Thoracic aorta (tissue), 2 donors: ENCODE data around the gene ADAMTS17. TPM values are rescaled to one million over a fixed set of nuclear protein-coding genes. Genes with fewer than 3 reads are reported as not detected.

Source experiments
- ATAC-seq: fragments of 150-250 bp; one replicate; pipeline ENCODE4 v1.8.0; 2017; ENCODE audit warnings: low read depth; ENCODE audit not compliant: insufficient number of reproducible peaks, low FRiP score
- DNase-seq: peaks from one replicate; pipeline ENCODE4 v3.0.0-alpha.2; 2020; ENCODE audit warnings: low spot score
- H3K27ac ChIP-seq, 2 donors: fragments of 200-600 bp; sonication (generic); 1 replicate in 1 of 2; 2 replicates in 1 of 2; pipeline ENCODE4 v1.5.1; 2016; ENCODE audit warnings: mild to moderate bottlenecking in 2 of 2, moderate library complexity in 2 of 2
- H3K27me3 ChIP-seq: fragments of 200-600 bp; sonication (generic); replicated peaks from 2 replicates; pipeline ENCODE4 v1.6.0; 2016; ENCODE audit warnings: mild to moderate bottlenecking; ENCODE audit not compliant: insufficient read depth
- H3K36me3 ChIP-seq: fragments of 200-600 bp; sonication (generic); one replicate; pipeline ENCODE4 v1.5.1; 2016
- H3K4me1 ChIP-seq, 2 donors: fragments of 200-600 bp; sonication (generic); 1 replicate in 1 of 2; 2 replicates in 1 of 2; pipeline versions ENCODE4 v1.5.1 to v1.6.0; 2016; ENCODE audit warnings: low read depth in 2 of 2, mild to moderate bottlenecking in 1 of 2; ENCODE audit not compliant: control insufficient read depth in 1 of 2
- H3K4me3 ChIP-seq: fragments of 200-600 bp; sonication (generic); 2 replicates; pipeline ENCODE4 v1.5.1; 2016; ENCODE audit warnings: mild to moderate bottlenecking
- H3K9me3 ChIP-seq: fragments of 200-600 bp; sonication (generic); 2 replicates; pipeline ENCODE4 v1.5.1; 2016
- total RNA-seq, 2 donors: library from RNA; depleted of rRNA; stranded (reverse); fragments of >200 nt; gene quantifications; one replicate each; pipeline versions ENCODE4 v1.1.0 to v1.2.3, GENCODE V29; 2016
- TF ChIP-seq, protein P1 (sequence below): fragments of 200-600 bp; sonication (generic); IDR thresholded peaks from one replicate; pipeline ENCODE4 v1.5.1; 2019; ENCODE audit warnings: antibody characterized with exemption

Gene ADAMTS17
- total RNA-seq, 2 donors from 2014 or later, result 2.8 to 8.1 TPM

DNA sequence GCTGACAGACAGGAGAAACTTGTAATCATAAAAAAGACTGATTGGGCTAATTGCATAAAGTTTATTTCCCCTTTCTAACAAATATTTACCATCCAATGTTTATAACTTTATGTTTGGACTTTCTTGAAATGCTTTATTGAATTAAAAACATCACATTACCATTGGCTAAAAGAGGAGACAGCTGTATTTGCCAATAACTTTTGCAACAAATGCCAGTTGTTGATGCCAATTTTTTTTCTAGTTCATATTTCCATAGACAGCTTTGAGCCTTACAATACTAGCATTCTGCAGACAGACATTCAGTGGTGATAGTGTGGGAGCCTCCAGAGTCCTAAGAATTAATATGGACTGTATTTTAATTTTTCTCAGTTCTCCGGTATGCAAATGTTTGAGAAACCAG, 198.4 kb downstream of the ADAMTS17 start:
- Histone ChIP-seq H3K36me3 (no peaks in the 10 kb centered on the region), H3K9me3 (peaks cover 7% of the 10 kb centered on the region), H3K27me3 (no peaks in the 10 kb centered on the region), H3K4me3 (no peak overlapping the region), H3K4me1 (peaks cover 0 to 12% of the 10 kb centered on the region in 2 donors), H3K27ac (no peak overlapping the region)
- TF ChIP-seq, protein P1, sequence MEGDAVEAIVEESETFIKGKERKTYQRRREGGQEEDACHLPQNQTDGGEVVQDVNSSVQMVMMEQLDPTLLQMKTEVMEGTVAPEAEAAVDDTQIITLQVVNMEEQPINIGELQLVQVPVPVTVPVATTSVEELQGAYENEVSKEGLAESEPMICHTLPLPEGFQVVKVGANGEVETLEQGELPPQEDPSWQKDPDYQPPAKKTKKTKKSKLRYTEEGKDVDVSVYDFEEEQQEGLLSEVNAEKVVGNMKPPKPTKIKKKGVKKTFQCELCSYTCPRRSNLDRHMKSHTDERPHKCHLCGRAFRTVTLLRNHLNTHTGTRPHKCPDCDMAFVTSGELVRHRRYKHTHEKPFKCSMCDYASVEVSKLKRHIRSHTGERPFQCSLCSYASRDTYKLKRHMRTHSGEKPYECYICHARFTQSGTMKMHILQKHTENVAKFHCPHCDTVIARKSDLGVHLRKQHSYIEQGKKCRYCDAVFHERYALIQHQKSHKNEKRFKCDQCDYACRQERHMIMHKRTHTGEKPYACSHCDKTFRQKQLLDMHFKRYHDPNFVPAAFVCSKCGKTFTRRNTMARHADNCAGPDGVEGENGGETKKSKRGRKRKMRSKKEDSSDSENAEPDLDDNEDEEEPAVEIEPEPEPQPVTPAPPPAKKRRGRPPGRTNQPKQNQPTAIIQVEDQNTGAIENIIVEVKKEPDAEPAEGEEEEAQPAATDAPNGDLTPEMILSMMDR, result no peak
- no peak for DNase-seq
- ATAC-seq, result no peak

DNA sequence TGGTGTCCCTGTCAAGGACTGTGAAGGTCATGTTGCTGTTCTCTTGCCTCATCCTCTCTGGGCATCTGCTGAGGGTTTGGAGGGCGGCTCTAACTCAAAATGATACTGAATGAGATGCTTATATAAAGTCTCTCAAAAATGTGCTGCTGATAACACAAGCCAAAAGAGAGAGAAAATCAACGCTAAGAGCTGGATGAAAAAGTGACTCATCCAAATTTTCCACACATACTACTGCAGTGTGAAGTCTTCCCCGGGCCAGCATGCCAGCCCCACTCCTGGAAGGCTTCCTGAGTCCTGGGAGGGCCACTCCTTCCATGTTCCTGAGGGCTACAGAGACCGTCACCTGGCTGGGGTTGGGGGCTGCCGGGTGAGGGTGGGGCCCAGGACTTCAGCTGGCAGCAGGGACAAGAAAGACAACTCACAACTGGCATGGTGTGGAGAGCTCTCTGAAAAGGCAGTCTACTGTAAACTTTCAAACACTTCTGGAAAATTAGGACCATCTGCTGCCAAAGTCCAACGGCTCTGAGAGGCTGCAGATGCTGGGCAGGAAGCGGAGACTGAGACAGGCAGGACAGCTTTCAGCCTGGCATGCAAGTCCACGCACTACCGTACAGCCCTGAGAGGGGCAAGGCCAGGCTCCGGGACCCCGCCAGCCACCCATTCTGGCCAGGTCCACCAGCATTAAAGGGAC, 200.3 kb downstream of the ADAMTS17 start:
- TF ChIP-seq, protein P1, result no peak
- Histone ChIP-seq H3K4me1 (peaks cover 0 to 12% of the 10 kb centered on the region in 2 donors), H3K27ac (no peak overlapping the region), H3K9me3 (no peaks in the 10 kb centered on the region), H3K27me3 (no peaks in the 10 kb centered on the region), H3K4me3 (no peak overlapping the region), H3K36me3 (no peaks in the 10 kb centered on the region)
- DNase-seq (no peak), ATAC-seq (no peak)

DNA sequence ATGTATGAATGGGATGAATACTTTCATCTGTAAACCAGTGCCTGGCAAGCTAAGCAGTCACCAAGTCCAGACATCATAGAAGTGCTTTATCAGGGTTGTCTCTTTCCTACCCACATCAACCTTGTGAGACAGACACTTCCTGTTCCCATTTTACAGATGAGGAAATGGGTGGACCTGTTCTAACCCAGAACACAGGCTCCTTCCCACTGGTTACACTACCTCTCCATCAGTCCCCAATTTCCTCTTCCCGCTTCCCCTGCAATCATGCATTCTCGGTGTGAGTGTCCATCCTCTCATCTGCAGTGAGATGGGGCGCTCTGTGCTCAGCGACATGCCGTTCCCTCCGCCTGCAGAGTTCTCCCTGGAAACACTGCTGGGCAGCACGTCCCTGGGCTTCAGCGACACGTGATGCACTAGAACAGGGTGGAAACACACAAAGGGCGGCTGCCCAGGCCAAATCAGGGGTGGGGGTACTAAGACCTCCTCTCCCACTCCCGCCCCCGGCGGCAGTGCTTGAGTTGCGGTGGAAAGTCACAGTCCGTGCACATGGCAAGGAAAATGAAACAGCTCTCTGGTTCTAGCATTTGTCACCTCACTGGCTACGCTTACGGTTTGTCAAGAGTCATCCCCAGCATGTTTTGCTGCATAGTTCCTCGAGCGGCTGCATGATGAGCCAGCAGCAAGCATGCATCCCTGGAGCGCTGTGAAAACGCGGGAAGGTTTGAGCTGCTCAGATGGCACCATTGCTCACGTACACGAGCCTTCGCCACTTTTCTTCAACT, 201.1 kb downstream of the ADAMTS17 start:
- H3K4me3 ChIP-seq, result no peak overlapping the region
- TF ChIP-seq, protein P1, result no peak
- DNase-seq (no peak), ATAC-seq (no peak)
- H3K36me3 ChIP-seq, result no peaks in the 10 kb centered on the region
- no peaks in the 10 kb centered on the region for H3K9me3 ChIP-seq
- H3K27ac ChIP-seq, result no peak overlapping the region
- no peaks in the 10 kb centered on the region for H3K27me3 ChIP-seq
- H3K4me1 ChIP-seq, result peaks cover 0 to 12% of the 10 kb centered on the region in 2 donors

DNA sequence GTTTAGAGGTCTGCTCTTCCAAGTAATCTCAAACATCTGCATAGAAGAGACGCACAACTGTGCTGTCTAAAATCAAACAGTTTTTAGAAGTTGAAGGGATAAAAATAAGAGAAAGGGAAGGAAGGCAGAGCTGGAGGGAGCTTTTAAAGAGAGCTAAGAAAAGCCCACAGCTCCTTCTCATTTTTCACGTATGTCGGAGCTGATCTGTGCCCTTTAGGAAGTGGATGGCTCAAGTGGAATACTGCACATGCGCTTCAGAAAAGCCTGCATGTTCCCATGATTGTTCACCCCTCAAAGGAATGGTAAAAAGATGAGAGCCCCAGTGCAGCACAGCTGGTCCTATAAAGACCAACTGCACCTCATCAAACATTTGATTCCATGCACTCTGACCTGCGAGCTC, 207.2 kb downstream of the ADAMTS17 start:
- Histone ChIP-seq H3K9me3 (no peaks in the 10 kb centered on the region), H3K4me3 (no peak overlapping the region), H3K4me1 (peaks cover 0 to 5% of the 10 kb centered on the region in 2 donors), H3K27me3 (no peaks in the 10 kb centered on the region), H3K27ac (no peak overlapping the region), H3K36me3 (no peaks in the 10 kb centered on the region)
- ATAC-seq, result no peak
- TF ChIP-seq, protein P1, result no peak
- DNase-seq, result no peak

DNA sequence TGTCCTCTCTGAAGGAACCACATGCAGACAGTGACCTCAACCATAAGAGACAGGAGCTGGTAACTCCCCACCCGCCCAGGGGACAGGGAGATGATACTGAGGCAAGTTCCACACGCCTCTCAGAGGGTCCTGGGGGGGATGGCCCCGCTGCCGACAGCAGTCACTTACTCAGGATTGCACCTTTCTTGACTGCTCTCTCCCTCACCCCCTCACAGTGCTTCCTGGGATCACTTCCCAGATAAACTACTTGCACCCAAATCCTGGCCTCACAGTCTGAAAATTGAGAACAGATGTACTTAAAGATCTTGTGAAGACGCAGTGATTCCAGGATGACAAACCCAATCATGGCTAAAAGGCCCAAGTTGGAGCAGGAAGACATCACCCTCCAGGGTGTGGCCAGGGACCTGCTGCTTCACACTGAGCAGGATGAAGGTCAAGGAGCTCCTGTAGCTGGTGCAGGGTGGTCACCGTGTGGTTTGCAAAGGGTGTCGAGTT, 207.6 kb downstream of the ADAMTS17 start:
- peaks cover 0 to 5% of the 10 kb centered on the region in 2 donors for H3K4me1 ChIP-seq
- no peaks in the 10 kb centered on the region for H3K9me3 ChIP-seq
- TF ChIP-seq, protein P1, result no peak
- ATAC-seq (no peak), DNase-seq (no peak)
- no peaks in the 10 kb centered on the region for H3K36me3 ChIP-seq
- H3K4me3 ChIP-seq, result no peak overlapping the region
- no peak overlapping the region for H3K27ac ChIP-seq
- H3K27me3 ChIP-seq, result no peaks in the 10 kb centered on the region
